PC-3 (cell line): ENCODE results near the gene RTBDN. TPM values are rescaled to one million over a fixed set of nuclear protein-coding genes. Genes with fewer than 3 reads are reported as not detected.

Source experiments
- ATAC-seq: fragments of 200-7000 bp; cut with Tn5 transposase; 2 replicates; pipeline ENCODE4 v1.9.1; 2020; ENCODE audit warnings: mild to moderate bottlenecking, moderate library complexity
- BruUV-seq: library from RNA; stranded (reverse); fragments of 400-500 nt; replicated peaks from 2 replicates; lab custom pipeline; 2021; lab: Mats Ljungman, UMichigan
- CTCF ChIA-PET: fragments of 300-600 bp; sonication (Branson Sonifier 250); formaldehyde crosslinking; loops from one replicate; lab custom pipeline; 2022; ENCODE audit warnings: antibody characterized with exemption; lab: Charles Lee
- POLR2A ChIA-PET: fragments of 300-600 bp; sonication (Branson Sonifier 250); formaldehyde crosslinking; loops from one replicate; lab custom pipeline; 2022; ENCODE audit warnings: antibody characterized with exemption; ENCODE audit not compliant: unreplicated experiment; lab: Charles Lee
- DNase-seq: peaks from one replicate; pipeline ENCODE4 v3.0.0-alpha.2; 2015
- H2AFZ ChIP-seq: fragments of 300-600 bp; sonication (generic); 2 replicates; pipeline ENCODE4 v1.6.0; 2016; ENCODE audit warnings: antibody characterized with exemption, low read length
- H3F3A ChIP-seq: fragments of 300-600 bp; sonication (generic); one replicate; pipeline ENCODE4 v1.6.0; 2017; ENCODE audit warnings: antibody characterized with exemption, low read length, control low read depth, mild to moderate bottlenecking; ENCODE audit not compliant: unreplicated experiment
- H3K27ac ChIP-seq: fragments of 300-600 bp; sonication (generic); 2 replicates; pipeline ENCODE4 v1.5.1; 2016; ENCODE audit warnings: mild to moderate bottlenecking, low read length
- H3K27me3 ChIP-seq: fragments of 300-600 bp; sonication (generic); 2 replicates; pipeline ENCODE4 v1.6.1; 2016; ENCODE audit warnings: low read length, mixed read lengths
- H3K36me3 ChIP-seq: fragments of 300-600 bp; sonication (generic); 2 replicates; pipeline ENCODE4 v1.6.1; 2016; ENCODE audit warnings: low read depth, mixed run types, low read length, mixed read lengths
- H3K4me1 ChIP-seq: fragments of 300-600 bp; sonication (generic); 2 replicates; pipeline ENCODE4 v1.5.1; 2016; ENCODE audit warnings: low read length; ENCODE audit not compliant: insufficient read depth
- H3K4me2 ChIP-seq: fragments of 300-600 bp; sonication (generic); 2 replicates; pipeline ENCODE4 v1.6.0; 2016; ENCODE audit warnings: low read length
- H3K4me3 ChIP-seq: fragments of 300-600 bp; sonication (generic); 2 replicates; pipeline ENCODE4 v1.5.1; 2016; ENCODE audit warnings: mild to moderate bottlenecking, low read length, mixed read lengths
- H3K79me2 ChIP-seq: fragments of 300-600 bp; sonication (generic); 2 replicates; pipeline ENCODE4 v1.6.1; 2017; ENCODE audit warnings: low read length, mixed read lengths
- H3K9ac ChIP-seq: fragments of 300-600 bp; sonication (generic); 2 replicates; pipeline ENCODE4 v1.6.0; 2016; ENCODE audit warnings: mild to moderate bottlenecking, low read length
- H3K9me2 ChIP-seq: fragments of 300-600 bp; sonication (generic); replicated peaks from 2 replicates; pipeline ENCODE4 v1.6.1; 2016; ENCODE audit warnings: mixed run types, low read length, mixed read lengths
- H3K9me3 ChIP-seq: fragments of 300-600 bp; sonication (generic); 2 replicates; pipeline ENCODE4 v1.6.1; 2016; ENCODE audit warnings: low read length, mixed read lengths
- H4K20me1 ChIP-seq: fragments of 300-600 bp; sonication (generic); 2 replicates; pipeline ENCODE4 v1.6.1; 2016; ENCODE audit warnings: low read length, mixed read lengths
- EZH2 ChIP-seq: fragments of 300-600 bp; sonication (generic); IDR thresholded peaks from one replicate; pipeline ENCODE4 v1.6.1; 2017; ENCODE audit warnings: antibody characterized with exemption, mild to moderate bottlenecking, low read length; ENCODE audit not compliant: unreplicated experiment
- EZH2phosphoT487 ChIP-seq: fragments of 300-600 bp; sonication (generic); IDR thresholded peaks from 2 replicates; pipeline ENCODE4 v1.6.1; 2018; ENCODE audit warnings: mild to moderate bottlenecking, antibody characterized with exemption, low read length, borderline replicate concordance
- intact Hi-C: fragments of 100-400 bp; cut with micrococcal nuclease; formaldehyde crosslinking; loops from 2 replicates; pipeline ENCODE4 v1.9.0; 2023
- total RNA-seq: library from RNA; depleted of rRNA; stranded (reverse); fragments of >200 nt; gene quantifications from 2 replicates; pipeline ENCODE4 v1.2.3, GENCODE V29; 2014
- TF ChIP-seq, protein P1 (sequence below): fragments of 300-600 bp; sonication (generic); conservative IDR thresholded peaks from 2 replicates; pipeline ENCODE4 v1.5.1; 2017; ENCODE audit warnings: antibody characterized with exemption, low read depth, mild to moderate bottlenecking, low read length

Gene RTBDN
- total RNA-seq, 1 experiment from 2014 or later = 3.7 TPM

DNA sequence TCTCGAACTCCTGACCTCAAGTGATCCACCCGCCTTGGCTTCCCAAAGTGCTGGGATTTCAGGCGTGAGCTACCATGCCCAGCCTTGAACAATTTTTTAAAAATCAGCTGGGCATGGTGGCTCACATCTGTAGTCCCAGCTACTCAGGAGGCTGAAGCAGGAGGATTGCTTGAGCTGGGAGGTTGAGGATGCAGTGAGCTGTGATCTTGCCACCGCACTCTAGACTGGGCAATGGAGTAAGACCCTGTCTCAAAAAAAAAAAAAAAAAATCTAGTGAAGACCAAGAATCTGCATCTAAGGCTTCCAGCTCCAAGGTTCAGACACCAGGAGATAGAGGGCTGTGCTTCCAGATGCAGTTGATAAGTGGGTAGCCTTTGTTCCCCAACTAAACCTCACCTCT lies 29.8 kb upstream of the RTBDN start:
- H4K20me1 ChIP-seq = no peaks in the 10 kb centered on the region
- no peaks in the 10 kb centered on the region for H3K27me3 ChIP-seq
- POLR2A ChIA-PET = no interaction called here
- no peak for DNase-seq
- H3K27ac ChIP-seq = no peak overlapping the region
- H3K36me3 ChIP-seq = no peaks in the 10 kb centered on the region
- TF ChIP-seq, protein P1, sequence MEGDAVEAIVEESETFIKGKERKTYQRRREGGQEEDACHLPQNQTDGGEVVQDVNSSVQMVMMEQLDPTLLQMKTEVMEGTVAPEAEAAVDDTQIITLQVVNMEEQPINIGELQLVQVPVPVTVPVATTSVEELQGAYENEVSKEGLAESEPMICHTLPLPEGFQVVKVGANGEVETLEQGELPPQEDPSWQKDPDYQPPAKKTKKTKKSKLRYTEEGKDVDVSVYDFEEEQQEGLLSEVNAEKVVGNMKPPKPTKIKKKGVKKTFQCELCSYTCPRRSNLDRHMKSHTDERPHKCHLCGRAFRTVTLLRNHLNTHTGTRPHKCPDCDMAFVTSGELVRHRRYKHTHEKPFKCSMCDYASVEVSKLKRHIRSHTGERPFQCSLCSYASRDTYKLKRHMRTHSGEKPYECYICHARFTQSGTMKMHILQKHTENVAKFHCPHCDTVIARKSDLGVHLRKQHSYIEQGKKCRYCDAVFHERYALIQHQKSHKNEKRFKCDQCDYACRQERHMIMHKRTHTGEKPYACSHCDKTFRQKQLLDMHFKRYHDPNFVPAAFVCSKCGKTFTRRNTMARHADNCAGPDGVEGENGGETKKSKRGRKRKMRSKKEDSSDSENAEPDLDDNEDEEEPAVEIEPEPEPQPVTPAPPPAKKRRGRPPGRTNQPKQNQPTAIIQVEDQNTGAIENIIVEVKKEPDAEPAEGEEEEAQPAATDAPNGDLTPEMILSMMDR = no peak
- TF ChIP-seq EZH2phosphoT487 (no peak), EZH2 (no peak)
- no peaks in the 10 kb centered on the region for H3F3A ChIP-seq
- no peaks in the 10 kb centered on the region for H3K4me1 ChIP-seq
- H2AFZ ChIP-seq = no peak overlapping the region
- BruUV-seq = no TSS peak
- no peaks in the 10 kb centered on the region for H3K9me3 ChIP-seq
- CTCF ChIA-PET = interaction anchor here (1.0 kb wide), 1 partner anchor 17 kb away, joined by 3 read pairs; the partner anchor contains the start of gene DNASE2
- H3K4me2 ChIP-seq = no peak overlapping the region
- intact Hi-C loops = no loop called here
- H3K9me2 ChIP-seq = no peaks in the 10 kb centered on the region
- no peak for ATAC-seq
- H3K79me2 ChIP-seq = no peaks in the 10 kb centered on the region
- H3K9ac ChIP-seq = no peak overlapping the region
- no peak overlapping the region for H3K4me3 ChIP-seq

DNA sequence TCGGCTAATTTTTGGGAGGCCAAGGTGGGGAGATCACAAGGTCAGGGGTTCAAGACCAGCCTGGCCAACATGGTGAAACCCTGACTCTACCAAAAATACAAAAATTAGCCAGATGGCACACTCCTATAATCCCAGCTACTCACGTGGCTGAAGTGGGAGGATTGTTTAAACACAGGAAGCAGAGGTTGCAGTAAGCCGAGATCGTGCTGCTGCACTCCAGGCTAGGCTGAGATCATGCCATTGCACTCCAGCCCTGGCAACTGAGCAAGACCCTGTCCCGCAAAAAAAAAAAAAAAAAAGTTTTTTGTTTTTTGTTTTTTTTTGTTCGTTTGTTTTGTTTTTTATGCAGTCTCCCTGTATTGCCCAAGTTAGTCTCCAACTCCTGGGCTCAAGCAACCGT lies 25.2 kb upstream of the RTBDN start:
- intact Hi-C loops = no loop called here
- Histone ChIP-seq H3F3A (no peaks in the 10 kb centered on the region), H3K9me3 (no peaks in the 10 kb centered on the region), H3K36me3 (no peaks in the 10 kb centered on the region; the same call in 1 of the 2 replicates), H4K20me1 (no peaks in the 10 kb centered on the region), H2AFZ (no peak overlapping the region), H3K4me3 (no peak overlapping the region), H3K9ac (no peak overlapping the region), H3K27ac (no peak overlapping the region), H3K4me1 (no peaks in the 10 kb centered on the region), H3K27me3 (no peaks in the 10 kb centered on the region), H3K9me2 (no peaks in the 10 kb centered on the region), H3K4me2 (no peak overlapping the region), H3K79me2 (no peaks in the 10 kb centered on the region)
- DNase-seq = no peak
- CTCF ChIA-PET = no interaction called here
- no peak for ATAC-seq
- BruUV-seq = no TSS peak
- no peak for TF ChIP-seq EZH2
- TF ChIP-seq, protein P1 = no peak
- TF ChIP-seq EZH2phosphoT487 = no peak
- POLR2A ChIA-PET = no interaction called here

DNA sequence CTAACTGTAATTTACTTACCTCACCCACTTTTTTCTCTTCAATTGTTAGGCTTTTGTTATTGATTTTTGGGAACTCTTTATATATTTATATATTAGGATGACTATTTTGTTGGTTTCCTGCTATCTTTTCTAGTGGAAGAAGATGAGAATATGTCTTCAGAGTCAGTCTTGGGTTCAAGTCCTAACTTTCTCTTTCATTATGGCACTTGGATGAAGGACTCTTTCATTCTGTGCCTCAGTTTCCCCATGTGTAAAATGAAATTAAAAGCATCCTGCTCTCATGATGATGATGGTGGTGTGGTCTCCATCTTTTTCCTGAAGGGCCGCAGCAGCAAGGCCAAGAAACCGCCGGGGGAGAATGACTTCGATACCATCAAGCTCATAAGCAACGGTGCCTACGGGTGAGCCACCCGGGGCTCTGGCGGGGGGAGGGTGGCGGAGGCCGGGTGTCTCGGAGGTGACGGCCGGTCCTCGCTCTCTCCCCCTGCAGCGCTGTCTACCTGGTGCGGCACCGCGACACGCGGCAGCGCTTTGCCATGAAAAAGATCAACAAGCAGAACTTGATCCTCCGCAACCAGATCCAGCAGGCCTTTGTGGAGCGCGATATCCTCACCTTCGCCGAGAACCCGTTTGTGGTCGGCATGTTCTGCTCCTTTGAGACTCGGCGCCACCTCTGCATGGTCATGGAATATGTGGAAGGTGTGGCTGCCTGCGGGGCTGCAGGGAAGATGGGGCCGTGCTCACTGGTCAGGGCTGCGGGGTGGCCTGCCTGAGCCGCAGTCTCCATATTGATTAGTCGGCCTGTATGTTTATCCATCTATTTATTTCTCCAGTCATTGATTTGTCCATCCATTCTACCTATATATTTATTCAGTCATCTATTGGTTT lies 23.9 kb upstream of the RTBDN start:
- Histone ChIP-seq H3F3A (no peaks in the 10 kb centered on the region), H3K4me3 (no peak overlapping the region), H4K20me1 (no peaks in the 10 kb centered on the region), H3K9me3 (no peaks in the 10 kb centered on the region), H3K4me2 (no peak overlapping the region), H3K9ac (no peak overlapping the region), H3K36me3 (no peaks in the 10 kb centered on the region; the same call in 1 of the 2 replicates), H3K79me2 (no peaks in the 10 kb centered on the region), H3K4me1 (no peaks in the 10 kb centered on the region), H2AFZ (no peak overlapping the region), H3K27ac (no peak overlapping the region), H3K27me3 (no peaks in the 10 kb centered on the region), H3K9me2 (no peaks in the 10 kb centered on the region)
- no TSS peak for BruUV-seq
- ATAC-seq (no peak), DNase-seq (no peak)
- intact Hi-C loops = no loop called here
- TF ChIP-seq, protein P1 = no peak
- no peak for TF ChIP-seq EZH2
- no peak for TF ChIP-seq EZH2phosphoT487
- POLR2A ChIA-PET = no interaction called here
- CTCF ChIA-PET = interaction anchor here (0.6 kb wide), 1 partner anchor 125 kb away, joined by 3 read pairs; no protein-coding TSS in a partner anchor
